Fibroblast of skin of back (primary cell): ENCODE measurements around the gene ARHGAP1.

Experiments used
- DNase-seq: peaks from one replicate; pipeline ENCODE4 v3.0.0-alpha.2; 2013

ARHGAP1 gene

DNA sequence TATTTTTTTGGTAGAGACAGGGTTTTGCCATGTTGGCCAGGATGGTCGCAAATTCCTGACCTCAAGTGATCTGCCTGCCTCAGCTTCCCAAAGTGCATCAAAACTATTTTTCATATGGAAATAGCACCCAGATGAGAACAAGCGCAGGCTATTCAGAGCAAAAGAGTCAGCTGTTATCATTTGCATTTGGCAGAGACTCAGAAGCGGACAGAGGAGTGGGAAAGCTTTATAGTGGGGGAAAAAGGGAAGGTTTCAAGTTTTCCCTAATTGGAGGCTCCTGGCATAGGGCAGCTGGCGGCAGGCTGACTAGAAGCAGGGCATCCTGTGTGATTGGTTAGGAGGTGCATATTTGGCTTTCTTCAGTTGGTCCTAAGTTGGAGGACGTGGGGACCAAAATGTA is 62.9 kb downstream of the ARHGAP1 start:
- no peak for DNase-seq

DNA sequence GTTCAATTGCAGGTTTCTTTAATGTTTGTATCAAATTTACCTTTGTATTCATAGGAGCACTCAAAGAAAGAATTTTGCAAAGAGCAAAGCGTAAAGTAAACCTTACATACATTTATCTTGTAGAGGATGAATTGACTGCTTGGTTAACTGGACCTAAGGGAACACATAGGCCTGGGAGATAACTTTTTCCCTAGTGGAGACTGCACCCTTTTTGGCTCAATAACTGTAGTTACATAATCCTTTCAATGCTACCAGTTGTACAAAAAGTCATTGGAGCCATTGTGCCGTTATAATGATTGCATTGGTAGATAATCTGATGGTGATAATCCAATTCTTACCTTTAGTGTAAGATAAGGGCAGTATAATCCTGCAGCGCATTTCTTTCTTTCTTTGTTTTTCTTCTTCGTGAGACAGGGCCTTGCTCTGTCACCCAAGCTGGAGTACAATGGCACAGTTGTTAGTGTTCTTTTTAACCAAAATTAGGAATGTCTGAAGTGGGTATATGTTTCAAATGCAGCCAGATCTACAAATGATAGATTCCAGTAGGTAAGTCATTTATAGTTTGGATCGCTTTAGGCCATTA is 64.8 kb downstream of the ARHGAP1 start:
- no peak for DNase-seq

DNA sequence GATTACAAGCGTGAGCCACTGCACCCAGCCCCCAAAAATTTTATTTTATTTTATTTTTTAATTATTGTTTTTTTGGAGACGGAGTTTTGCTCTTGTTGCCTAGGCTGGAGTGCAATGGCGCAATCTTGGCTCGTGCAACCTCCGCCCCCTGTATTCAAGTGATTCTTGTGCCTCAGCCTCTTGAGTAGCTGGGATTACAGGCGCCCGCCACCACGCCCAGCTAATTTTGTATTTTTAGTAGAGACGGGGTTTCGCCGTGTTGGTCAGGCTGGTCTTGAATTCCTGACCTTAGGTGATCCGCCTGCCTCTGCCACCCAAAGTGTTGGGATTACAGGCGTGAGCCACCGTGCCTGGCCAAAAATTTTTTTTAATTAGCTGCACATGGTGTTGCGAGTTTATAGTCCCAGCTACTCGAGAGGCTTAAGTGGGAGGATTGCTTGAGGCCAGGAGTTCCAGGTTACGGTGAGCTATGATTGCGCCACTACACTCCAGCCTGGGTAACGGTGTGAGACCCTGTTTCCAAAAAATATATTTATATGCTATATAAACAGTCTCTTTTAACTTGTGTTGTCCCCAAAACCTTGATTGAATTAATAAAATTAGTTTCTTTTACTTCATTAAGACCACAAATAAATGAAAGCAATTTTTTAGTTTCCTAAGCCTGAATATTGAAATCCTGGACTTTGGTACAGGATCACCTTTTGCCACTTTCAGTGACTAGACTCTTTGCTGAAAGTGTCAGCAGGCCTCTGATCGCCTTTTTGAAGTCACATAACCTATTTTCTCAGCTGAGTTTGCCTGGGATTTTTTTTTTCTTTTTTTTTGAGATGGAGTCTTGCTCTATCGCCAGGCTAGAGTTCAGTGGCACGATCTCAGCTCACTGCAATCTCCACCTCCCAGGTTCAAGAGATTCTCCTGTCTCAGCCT is 66.9 kb downstream of the ARHGAP1 start:
- DNase-seq = no peak

DNA sequence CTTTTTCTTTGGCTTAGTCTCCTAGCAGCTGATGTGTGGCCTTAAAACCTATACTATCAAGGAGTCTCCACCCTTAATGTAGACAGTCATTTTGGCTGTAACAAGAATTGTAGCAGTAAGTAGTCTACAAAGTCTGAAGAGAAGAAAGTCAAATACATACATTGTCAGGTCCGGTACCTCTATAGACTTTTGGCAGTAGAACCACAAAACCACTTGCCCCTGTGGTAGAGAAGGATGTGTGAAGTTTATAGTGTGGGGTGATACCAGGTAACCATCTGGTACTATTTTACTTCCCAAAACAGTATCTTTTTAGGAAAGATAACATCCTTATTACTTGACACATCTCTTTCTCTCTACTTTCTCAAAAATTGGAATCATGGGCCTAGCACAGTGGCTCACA is 67.9 kb downstream of the ARHGAP1 start:
- DNase-seq = no peak

DNA sequence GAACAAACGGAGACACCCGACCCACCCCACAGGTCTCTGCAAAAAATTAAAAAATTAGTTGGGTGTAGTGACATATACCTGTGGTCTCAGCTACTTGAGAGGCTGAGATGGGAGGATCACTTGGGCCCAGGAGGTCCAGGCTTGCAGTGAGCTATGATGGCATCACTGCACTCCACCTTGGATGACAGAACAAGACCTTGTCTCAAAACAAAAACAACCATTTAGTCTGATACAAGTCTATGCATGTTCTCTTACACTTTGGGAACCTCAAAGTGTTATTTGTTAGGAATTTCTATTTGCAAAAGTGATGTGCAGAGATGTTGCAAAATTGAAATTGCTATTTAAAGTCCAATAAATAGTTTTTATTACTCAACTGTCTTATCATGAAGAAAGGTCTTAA is 68.7 kb downstream of the ARHGAP1 start:
- DNase-seq = no peak

DNA sequence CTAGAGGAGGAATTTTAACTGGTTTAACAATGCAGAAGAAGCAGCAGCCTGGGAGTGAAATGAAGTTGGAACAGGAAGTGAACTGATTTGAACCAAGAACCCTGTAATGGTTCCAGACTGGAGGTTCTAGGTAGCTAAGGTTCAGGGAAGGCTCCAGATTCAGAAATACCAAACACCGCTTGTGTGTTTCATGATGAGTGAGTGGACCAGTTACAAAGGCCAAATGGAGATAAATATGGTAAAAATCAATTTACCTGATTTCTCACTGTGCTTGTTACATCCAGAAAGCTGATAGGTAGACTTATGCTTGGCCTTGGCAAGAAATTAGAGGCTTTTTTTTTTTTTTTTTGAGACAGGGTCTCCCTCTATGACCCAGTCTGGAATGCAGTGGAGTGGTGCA is 70.2 kb downstream of the ARHGAP1 start:
- DNase-seq = no peak

DNA sequence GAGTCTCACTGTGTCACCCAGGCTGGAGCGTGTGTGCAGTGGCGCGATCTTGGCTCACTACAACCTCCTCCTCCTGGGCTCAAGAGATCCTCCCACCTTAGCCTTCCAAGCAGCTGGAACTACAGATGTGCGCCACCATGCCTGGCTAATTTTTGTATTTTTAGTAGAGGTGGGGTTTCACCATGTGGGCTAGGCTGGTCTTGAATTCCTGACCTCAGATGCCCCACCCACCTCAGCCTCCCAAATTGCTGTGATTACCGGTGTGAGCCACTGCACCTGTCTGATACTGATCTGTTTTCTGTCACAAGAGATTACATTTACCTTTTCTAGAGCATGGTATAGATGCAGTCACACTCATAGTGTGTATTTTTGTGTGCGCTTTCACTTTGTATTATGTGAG is 71.5 kb downstream of the ARHGAP1 start:
- no peak for DNase-seq
